Ovary (tissue), 3 donors: ENCODE measurements around the gene EXOSC5.

Experiments
- EP300 ChIP-seq: sonication (generic); formaldehyde crosslinking; IDR thresholded peaks from one replicate; pipeline ENCODE4 v1.6.1; 2017; ENCODE audit warnings: antibody characterized with exemption
- POLR2A ChIP-seq: fragments of 450-650 bp; IDR thresholded peaks from one replicate; pipeline ENCODE4 v1.6.1; 2017; ENCODE audit warnings: antibody characterized with exemption, mild to moderate bottlenecking, moderate library complexity
- TF ChIP-seq, protein P1 (sequence below), 3 donors: fragments of 450-650 bp in 2 of 3; fragments of 200-600 bp in 1 of 3; IDR thresholded peaks; one replicate each; pipeline versions ENCODE4 v1.5.1 to v1.8.0; 2016 to 2022; ENCODE audit warnings: antibody characterized with exemption in 3 of 3, mild to moderate bottlenecking in 1 of 3
- donor health status: DM: no; HTN: no; CAD: no.

DNA sequence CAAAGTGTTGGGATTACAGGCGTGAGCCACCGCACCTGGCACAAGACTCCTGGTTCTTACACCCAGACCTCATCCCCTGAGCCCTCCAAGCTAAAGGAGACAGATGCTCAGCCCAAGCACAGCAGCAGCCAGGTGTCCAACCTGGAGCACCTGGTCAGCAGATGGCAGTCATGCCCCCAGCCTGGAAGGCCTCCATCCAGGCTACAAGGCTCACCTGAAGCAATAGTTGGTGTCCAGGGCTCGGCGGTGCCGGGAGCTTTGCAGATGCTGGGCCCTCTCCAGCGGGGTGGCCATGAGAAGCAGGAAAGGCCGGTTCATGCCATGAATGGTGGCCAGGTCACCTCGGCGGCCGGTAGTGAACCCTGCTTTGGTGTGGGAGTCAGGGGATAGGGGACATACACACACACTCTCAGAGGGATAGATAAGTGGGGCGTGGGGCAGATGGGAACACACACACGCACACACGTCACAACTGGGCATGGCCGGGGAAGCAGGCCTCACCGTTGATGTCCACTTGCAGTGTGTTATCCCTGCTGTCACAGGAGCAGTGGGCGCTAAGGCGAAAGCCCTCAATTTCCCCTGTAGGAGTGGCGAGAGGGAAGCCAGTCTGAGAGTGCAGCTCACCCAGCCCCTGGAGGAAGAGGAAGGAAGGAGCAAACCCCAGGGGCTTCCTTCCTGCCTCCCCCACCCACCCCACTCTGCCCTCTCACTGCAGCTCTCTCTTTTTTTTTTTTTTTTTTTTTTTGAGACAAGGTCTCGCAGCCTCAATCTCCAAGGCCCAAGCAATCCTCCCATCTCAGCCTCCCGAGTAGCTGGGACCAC is 55.3 kb downstream of the EXOSC5 start:
- TF ChIP-seq, protein P1, sequence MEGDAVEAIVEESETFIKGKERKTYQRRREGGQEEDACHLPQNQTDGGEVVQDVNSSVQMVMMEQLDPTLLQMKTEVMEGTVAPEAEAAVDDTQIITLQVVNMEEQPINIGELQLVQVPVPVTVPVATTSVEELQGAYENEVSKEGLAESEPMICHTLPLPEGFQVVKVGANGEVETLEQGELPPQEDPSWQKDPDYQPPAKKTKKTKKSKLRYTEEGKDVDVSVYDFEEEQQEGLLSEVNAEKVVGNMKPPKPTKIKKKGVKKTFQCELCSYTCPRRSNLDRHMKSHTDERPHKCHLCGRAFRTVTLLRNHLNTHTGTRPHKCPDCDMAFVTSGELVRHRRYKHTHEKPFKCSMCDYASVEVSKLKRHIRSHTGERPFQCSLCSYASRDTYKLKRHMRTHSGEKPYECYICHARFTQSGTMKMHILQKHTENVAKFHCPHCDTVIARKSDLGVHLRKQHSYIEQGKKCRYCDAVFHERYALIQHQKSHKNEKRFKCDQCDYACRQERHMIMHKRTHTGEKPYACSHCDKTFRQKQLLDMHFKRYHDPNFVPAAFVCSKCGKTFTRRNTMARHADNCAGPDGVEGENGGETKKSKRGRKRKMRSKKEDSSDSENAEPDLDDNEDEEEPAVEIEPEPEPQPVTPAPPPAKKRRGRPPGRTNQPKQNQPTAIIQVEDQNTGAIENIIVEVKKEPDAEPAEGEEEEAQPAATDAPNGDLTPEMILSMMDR (IDR thresholded peaks at IDR 0.05): no peak
- TF ChIP-seq POLR2A (no peak), EP300 (no peak)
